Activated CD4-positive, alpha-beta memory T cell treated with anti-CD3 and anti-CD28 coated beads for 36 hours (primary cell): Measurements from ENCODE around the gene CCSER1. TPM values are rescaled to one million over a fixed set of nuclear protein-coding genes. Genes with fewer than 3 reads are reported as not detected.
"Not testable (repeated sequence)": the region's sequence is repeated elsewhere in the genome, so short reads cannot be mapped to it uniquely, and the experiment has no call there.

ENCODE experiments used
- CTCF ChIA-PET: fragments of 350-600 bp; sonication (Branson Sonifier 250); formaldehyde crosslinking; loops from one replicate; lab custom pipeline; 2021; ENCODE audit warnings: antibody characterized with exemption, inconsistent platforms; lab: Charles Lee
- POLR2A ChIA-PET: fragments of 350-600 bp; sonication (Branson Sonifier 250); formaldehyde crosslinking; loops from one replicate; lab custom pipeline; 2021; ENCODE audit warnings: antibody characterized with exemption; lab: Charles Lee
- DNase-seq: peaks from one replicate; pipeline ENCODE4 v3.0.0-alpha.2; 2020
- H3K27ac Mint-ChIP-seq: one replicate; pipeline ENCODE4 v1.8.0; 2021; ENCODE audit warnings: mixed read lengths
- H3K27me3 Mint-ChIP-seq: one replicate; pipeline ENCODE4 v1.8.0; 2021; ENCODE audit warnings: mixed read lengths
- H3K36me3 Mint-ChIP-seq: one replicate; pipeline ENCODE4 v1.8.0; 2021; ENCODE audit warnings: mixed read lengths
- H3K4me1 Mint-ChIP-seq: one replicate; pipeline ENCODE4 v1.8.0; 2021; ENCODE audit warnings: low read depth, mixed read lengths
- H3K4me3 Mint-ChIP-seq: one replicate; pipeline ENCODE4 v1.8.0; 2021; ENCODE audit warnings: mild to moderate bottlenecking, mixed read lengths
- H3K9me3 Mint-ChIP-seq: one replicate; pipeline ENCODE4 v1.8.0; 2021; ENCODE audit warnings: mixed read lengths
- intact Hi-C: fragments of 100-400 bp; cut with micrococcal nuclease; formaldehyde crosslinking; loops from one replicate; pipeline ENCODE4 v1.15.1; 2023
- total RNA-seq, 2 experiments: library from RNA; stranded (reverse); gene quantifications; one replicate each; pipeline ENCODE4 v1.2.3, GENCODE V29; 2021

CCSER1 gene
- total RNA-seq, 2 experiments from 2014 or later, result 0.17 to 0.19 TPM

DNA sequence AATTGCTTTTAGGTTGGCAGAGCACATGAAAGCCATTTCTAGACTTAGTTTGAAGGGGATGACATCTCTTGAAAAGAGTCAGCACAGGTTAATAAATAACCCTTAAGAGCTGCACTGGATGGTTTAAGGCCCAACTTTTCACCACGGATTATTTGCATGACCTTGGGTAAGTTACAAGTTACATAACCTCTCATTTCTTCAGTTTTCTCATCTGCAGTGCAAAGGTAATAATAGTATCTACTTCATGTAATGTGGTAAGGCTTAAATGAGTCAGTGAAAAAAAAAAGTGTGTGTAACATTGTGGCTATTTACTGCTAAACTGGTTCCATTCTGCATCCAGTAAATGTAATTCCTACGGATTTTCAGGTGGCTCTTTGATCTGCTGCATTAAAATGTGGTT, 715.8 kb downstream of the CCSER1 start:
- ChIA-PET CTCF (no interaction called here), POLR2A (no interaction called here)
- no peak for DNase-seq
- Mint-ChIP-seq H3K27ac (no peak overlapping the region), H3K9me3 (no peaks in the 10 kb centered on the region), H3K36me3 (no peaks in the 10 kb centered on the region), H3K4me3 (no peak overlapping the region), H3K4me1 (no peaks in the 10 kb centered on the region), H3K27me3 (no peaks in the 10 kb centered on the region)
- intact Hi-C loops, result no loop called here

DNA sequence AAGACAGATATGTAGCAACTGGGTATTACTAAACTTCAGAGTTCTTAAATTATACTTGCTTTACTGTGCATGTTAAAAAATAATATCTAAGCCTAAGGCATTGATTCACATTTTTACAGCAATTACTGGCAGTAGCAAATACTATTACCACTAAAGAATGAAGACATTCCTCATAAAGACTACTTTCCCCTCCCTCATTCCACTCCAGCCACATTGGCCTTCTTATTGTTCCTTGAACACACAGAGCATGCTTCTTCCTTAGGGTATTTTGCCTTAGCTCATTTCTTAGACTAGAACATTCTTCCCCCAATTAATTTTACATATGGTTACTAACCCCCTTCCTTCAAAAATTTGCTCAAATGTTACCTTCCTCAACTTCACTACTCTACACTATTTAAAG, 717.0 kb downstream of the CCSER1 start:
- POLR2A ChIA-PET, result no interaction called here
- intact Hi-C loops, result no loop called here
- no peak overlapping the region for H3K4me3 Mint-ChIP-seq
- no peaks in the 10 kb centered on the region for H3K9me3 Mint-ChIP-seq
- CTCF ChIA-PET, result no interaction called here
- no peaks in the 10 kb centered on the region for H3K4me1 Mint-ChIP-seq
- H3K27ac Mint-ChIP-seq, result no peak overlapping the region
- H3K36me3 Mint-ChIP-seq, result no peaks in the 10 kb centered on the region
- DNase-seq, result no peak
- H3K27me3 Mint-ChIP-seq, result no peaks in the 10 kb centered on the region

GRCh38 chr4:90845777-90846176, 718.6 kb downstream of the CCSER1 start:
- Mint-ChIP-seq H3K4me3 (no peak overlapping the region), H3K36me3 (no peaks in the 10 kb centered on the region), H3K27me3 (no peaks in the 10 kb centered on the region), H3K9me3 (no peaks in the 10 kb centered on the region), H3K4me1 (no peaks in the 10 kb centered on the region), H3K27ac (no peak overlapping the region)
- CTCF ChIA-PET, result no interaction called here
- intact Hi-C loops, result no loop called here
- DNase-seq, result no peak
- POLR2A ChIA-PET, result no interaction called here

DNA sequence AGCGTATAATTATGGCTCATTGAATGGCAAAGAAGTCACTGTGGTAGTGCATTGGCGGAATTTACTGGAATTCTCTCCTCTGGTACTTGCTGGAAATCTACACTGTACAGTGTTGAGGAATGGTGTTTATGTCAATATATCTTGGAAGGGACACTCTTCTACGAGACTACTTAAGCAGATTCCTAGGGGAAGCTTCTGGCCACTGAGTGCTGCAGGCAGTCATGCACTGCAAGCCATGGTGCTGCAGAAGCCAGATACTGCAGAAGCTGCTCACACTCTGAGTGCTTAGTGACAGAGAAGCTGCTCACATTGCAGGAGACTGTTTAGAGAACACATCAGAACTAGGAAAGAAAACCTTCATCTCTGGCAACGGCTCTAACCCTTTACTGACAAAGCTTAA, 725.0 kb downstream of the CCSER1 start:
- H3K36me3 Mint-ChIP-seq, result no peaks in the 10 kb centered on the region
- H3K27ac Mint-ChIP-seq, result no peak overlapping the region
- ChIA-PET CTCF (no interaction called here), POLR2A (no interaction called here)
- intact Hi-C loops, result no loop called here
- H3K27me3 Mint-ChIP-seq, result no peaks in the 10 kb centered on the region
- H3K4me3 Mint-ChIP-seq, result no peak overlapping the region
- no peaks in the 10 kb centered on the region for H3K9me3 Mint-ChIP-seq
- no peaks in the 10 kb centered on the region for H3K4me1 Mint-ChIP-seq
- DNase-seq, result no peak

DNA sequence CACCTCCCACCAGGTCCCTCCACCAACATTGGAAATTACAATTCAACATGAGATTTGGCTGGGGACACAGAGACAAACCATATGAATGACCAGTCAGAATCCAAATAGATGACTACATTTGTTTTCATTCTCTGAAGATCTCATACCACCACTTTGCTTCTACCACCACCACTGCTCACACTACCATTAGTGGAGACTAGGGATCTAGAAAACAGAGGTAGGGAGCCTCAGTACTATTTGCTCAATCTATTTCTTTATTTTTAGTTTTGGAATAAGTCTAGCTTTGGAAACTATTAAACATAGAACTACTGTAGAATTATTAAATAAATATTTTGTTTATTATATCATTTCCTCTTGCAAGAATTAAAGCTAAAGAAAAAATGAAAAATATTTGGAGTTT, 727.9 kb downstream of the CCSER1 start:
- Mint-ChIP-seq H3K27ac (no peak overlapping the region), H3K9me3 (no peaks in the 10 kb centered on the region), H3K27me3 (no peaks in the 10 kb centered on the region), H3K4me3 (no peak overlapping the region), H3K4me1 (no peaks in the 10 kb centered on the region), H3K36me3 (no peaks in the 10 kb centered on the region)
- ChIA-PET POLR2A (no interaction called here), CTCF (no interaction called here)
- no peak for DNase-seq
- intact Hi-C loops, result no loop called here

DNA sequence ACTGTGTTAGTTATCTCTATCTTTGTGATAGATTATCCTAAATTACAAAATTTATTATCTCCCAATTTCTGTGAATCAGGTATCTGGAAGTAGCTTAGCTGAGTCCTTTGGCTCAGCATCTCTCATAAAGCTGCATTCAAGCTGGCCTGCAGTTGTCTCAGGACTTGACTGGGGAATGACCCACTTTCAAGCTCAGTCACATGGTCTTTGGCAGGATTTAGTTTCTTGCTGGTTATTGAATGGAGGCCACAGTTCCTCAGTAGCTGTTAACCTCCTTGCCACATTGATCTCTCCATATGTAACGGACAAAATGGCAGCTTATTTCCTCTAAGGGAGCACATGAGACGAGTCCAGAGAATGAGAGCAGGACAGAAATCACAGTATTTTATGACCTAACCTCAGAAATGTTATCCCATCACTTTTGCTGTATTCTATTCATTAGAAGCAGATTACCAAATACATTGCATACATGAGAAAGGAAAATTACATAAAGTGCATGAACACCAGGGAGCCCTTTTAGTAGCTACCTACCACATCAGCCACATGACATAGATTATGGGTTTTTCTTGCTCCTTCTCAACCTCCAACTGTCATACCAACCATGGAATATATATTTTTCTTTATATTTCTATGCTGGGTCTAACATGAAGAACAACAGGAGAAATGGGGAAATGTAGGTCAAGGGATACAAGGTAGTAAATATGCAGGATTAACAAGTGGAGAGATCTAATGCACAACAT, 730.1 kb downstream of the CCSER1 start:
- ChIA-PET POLR2A (no interaction called here), CTCF (no interaction called here)
- no peak for DNase-seq
- no peaks in the 10 kb centered on the region for H3K36me3 Mint-ChIP-seq
- H3K4me3 Mint-ChIP-seq, result no peak overlapping the region
- intact Hi-C loops, result no loop called here
- no peak overlapping the region for H3K27ac Mint-ChIP-seq
- H3K4me1 Mint-ChIP-seq, result no peaks in the 10 kb centered on the region
- no peaks in the 10 kb centered on the region for H3K27me3 Mint-ChIP-seq
- no peaks in the 10 kb centered on the region for H3K9me3 Mint-ChIP-seq

DNA sequence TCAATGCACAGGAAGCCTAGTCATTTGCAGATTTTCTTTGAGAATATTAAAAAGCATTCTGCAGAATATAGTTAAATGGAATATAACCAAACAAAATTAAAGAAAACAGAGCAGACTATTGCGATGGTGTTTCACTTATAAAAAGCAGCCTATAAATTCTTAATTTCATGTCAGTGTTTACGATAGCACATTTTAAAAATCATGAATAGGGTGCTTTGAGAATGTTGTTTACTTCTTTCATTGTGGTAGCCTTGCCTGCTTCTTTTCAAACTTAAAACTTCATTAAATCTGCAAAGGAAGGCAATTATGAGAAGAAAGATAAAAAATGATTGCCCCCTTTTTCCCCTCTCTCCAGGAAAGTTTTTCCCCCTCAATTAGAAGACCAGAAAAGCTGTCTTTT, 748.6 kb downstream of the CCSER1 start:
- no peaks in the 10 kb centered on the region for H3K4me1 Mint-ChIP-seq
- no peak overlapping the region for H3K27ac Mint-ChIP-seq
- H3K36me3 Mint-ChIP-seq, result no peaks in the 10 kb centered on the region
- ChIA-PET POLR2A (no interaction called here), CTCF (no interaction called here)
- peaks cover 7% of the 10 kb centered on the region for H3K9me3 Mint-ChIP-seq
- intact Hi-C loops, result no loop called here
- H3K27me3 Mint-ChIP-seq, result no peaks in the 10 kb centered on the region
- H3K4me3 Mint-ChIP-seq, result no peak overlapping the region
- DNase-seq, result no peak

GRCh38 chr4:90876296-90876695, 749.1 kb downstream of the CCSER1 start:
- Mint-ChIP-seq H3K9me3 (peaks cover 7% of the 10 kb centered on the region), H3K27me3 (no peaks in the 10 kb centered on the region), H3K36me3 (no peaks in the 10 kb centered on the region), H3K27ac (no peak overlapping the region), H3K4me3 (no peak overlapping the region), H3K4me1 (no peaks in the 10 kb centered on the region)
- no peak for DNase-seq
- intact Hi-C loops, result no loop called here
- ChIA-PET CTCF (no interaction called here), POLR2A (no interaction called here)

- DNase-seq, result no peak
- intact Hi-C loops, result no loop called here
- H3K4me3 Mint-ChIP-seq, result no peak overlapping the region
- H3K4me1 Mint-ChIP-seq, result no peaks in the 10 kb centered on the region
- no peaks in the 10 kb centered on the region for H3K36me3 Mint-ChIP-seq
- CTCF ChIA-PET, result no interaction called here
- POLR2A ChIA-PET, result no interaction called here
- H3K27ac Mint-ChIP-seq, result no peak overlapping the region
- no peaks in the 10 kb centered on the region for H3K27me3 Mint-ChIP-seq
- H3K9me3 Mint-ChIP-seq, result no peaks in the 10 kb centered on the region
Observed at GRCh38 chr4:90883519-90883918, 756.3 kb downstream of the CCSER1 start.

DNA sequence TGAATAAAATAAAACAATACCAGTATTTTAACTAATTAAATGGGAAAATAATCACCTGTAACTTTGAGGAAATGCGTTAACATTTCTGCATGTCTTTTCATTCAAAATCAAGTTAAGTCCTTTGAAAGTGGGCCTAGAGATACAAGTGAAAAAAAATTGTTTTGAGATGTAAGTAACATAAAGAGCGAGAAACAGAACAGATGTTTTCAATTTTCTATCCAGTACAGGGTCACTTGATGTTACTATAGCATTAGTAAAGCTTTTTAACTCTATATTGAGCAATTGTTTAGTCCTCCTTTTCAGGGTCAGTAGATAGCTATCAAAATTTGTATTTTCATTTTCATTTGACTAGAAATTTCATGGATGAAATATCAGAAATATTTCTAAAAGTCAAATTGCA, 761.4 kb downstream of the CCSER1 start:
- no peak overlapping the region for H3K4me3 Mint-ChIP-seq
- H3K4me1 Mint-ChIP-seq, result no peaks in the 10 kb centered on the region
- H3K36me3 Mint-ChIP-seq, result no peaks in the 10 kb centered on the region
- H3K27ac Mint-ChIP-seq, result no peak overlapping the region
- POLR2A ChIA-PET, result no interaction called here
- intact Hi-C loops, result no loop called here
- H3K9me3 Mint-ChIP-seq, result no peaks in the 10 kb centered on the region
- CTCF ChIA-PET, result no interaction called here
- no peak for DNase-seq
- H3K27me3 Mint-ChIP-seq, result no peaks in the 10 kb centered on the region

DNA sequence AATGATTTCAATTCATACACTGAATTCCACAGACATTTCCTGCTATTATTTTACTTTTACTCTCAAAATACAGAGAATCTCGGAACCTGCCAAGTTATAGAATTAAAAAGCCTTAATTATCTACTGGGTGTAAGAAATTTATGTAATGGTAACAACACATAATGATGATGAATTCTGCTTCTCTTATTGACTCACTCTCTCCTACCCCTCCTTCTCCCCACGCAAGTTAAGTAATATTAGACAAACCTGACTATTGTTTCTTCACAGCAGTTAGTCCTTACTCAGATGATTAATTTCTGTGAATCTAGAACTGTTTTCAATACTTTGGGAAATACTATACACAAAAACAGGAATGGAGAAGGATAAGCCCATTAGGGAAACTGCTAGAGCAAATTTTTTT, 762.0 kb downstream of the CCSER1 start:
- POLR2A ChIA-PET, result no interaction called here
- DNase-seq, result no peak
- no peaks in the 10 kb centered on the region for H3K9me3 Mint-ChIP-seq
- H3K27ac Mint-ChIP-seq, result no peak overlapping the region
- no peaks in the 10 kb centered on the region for H3K36me3 Mint-ChIP-seq
- no peaks in the 10 kb centered on the region for H3K27me3 Mint-ChIP-seq
- H3K4me3 Mint-ChIP-seq, result no peak overlapping the region
- CTCF ChIA-PET, result no interaction called here
- intact Hi-C loops, result no loop called here
- H3K4me1 Mint-ChIP-seq, result no peaks in the 10 kb centered on the region

DNA sequence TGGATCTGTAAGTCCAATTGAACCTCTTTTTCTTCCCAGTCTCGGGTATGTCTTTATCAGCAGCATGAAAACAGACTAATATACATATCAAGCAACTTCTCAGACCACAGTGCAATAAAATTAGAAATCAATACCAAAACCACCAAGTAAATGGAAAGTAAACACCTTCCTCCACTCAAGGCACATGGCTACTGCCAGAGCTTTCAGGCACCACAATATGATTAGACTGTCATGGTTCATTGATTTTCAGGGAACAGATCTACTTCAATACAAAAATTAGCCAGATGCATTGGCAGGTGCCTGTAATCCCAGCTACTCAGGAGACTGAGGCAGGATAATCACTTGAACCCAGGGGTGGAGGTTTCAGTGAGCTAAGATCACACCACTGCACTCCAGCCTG, 776.2 kb downstream of the CCSER1 start:
- H3K9me3 Mint-ChIP-seq, result peaks cover 43% of the 10 kb centered on the region
- intact Hi-C loops, DNase-seq, POLR2A ChIA-PET, H3K27ac Mint-ChIP-seq, CTCF ChIA-PET, H3K27me3 Mint-ChIP-seq, H3K4me3 Mint-ChIP-seq, H3K4me1 Mint-ChIP-seq, H3K36me3 Mint-ChIP-seq: not testable (repeated sequence)

- peaks cover 40% of the 10 kb centered on the region for H3K9me3 Mint-ChIP-seq
- H3K36me3 Mint-ChIP-seq, result peaks cover 3% of the 10 kb centered on the region
- no peak for DNase-seq
- intact Hi-C loops, result no loop called here
- CTCF ChIA-PET, result no interaction called here
- no peak overlapping the region for H3K27ac Mint-ChIP-seq
- no peaks in the 10 kb centered on the region for H3K27me3 Mint-ChIP-seq
- POLR2A ChIA-PET, result no interaction called here
- H3K4me1 Mint-ChIP-seq, result no peaks in the 10 kb centered on the region
- no peak overlapping the region for H3K4me3 Mint-ChIP-seq
Observed at GRCh38 chr4:90904021-90904420, 776.8 kb downstream of the CCSER1 start.
